A204.1 (cell line): ENCODE data around the gene CSF3.

Experiments used
- FAIRE-seq: peaks from 2 replicates; lab custom pipeline; 2012; peaks lifted over from hg19 to GRCh38; lab: Jason Lieb, UNC

CSF3 gene

DNA sequence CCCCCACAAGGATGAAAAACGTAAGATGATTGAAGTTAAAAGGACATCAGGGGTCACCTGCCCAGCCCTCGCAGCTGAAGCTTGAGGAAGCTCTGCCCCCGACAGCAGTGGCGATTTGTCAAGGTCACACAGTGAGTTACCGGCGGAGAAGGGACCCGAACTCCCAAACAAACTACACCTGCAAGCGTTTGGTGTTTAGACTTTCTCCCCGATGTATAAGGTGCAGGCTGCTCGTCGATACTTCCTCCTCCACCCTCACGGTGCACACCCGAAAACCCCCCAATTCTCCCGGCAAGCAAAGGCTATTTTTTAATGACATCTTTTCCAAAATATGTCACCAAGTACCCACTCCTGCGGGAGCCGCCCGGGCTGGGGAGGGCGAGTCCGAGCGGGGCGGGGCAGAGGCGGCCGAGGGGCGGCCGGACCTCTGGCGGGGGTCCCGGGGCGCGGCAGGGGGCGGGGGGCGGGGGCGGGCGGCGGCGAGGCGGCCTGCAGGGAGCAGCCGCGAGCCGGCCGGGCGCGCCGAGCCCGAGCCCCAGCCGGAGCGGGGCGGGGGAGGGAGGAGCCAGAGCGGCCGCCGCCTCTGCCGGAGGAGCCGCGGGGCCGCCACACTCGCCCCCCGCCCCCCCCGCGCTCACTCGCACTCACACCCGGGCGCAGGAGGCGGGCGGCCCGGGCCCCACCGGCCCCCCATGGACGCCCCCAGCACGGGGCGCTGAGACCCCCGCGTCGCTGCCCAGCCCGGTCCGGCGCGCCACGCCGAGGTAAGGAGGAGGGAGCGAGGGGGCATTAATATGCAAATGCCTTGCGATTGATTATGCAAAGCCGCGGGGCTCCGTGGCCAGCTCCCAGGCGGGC is 47.3 kb downstream of the CSF3 start, which contains the start of gene THRA:
Gene THRA, plus strand, starts transcription at position 637 of the 858 bp plus-strand sequence. CDS start 11,524 bp downstream, outside the sequence.
- no peak for FAIRE-seq

DNA sequence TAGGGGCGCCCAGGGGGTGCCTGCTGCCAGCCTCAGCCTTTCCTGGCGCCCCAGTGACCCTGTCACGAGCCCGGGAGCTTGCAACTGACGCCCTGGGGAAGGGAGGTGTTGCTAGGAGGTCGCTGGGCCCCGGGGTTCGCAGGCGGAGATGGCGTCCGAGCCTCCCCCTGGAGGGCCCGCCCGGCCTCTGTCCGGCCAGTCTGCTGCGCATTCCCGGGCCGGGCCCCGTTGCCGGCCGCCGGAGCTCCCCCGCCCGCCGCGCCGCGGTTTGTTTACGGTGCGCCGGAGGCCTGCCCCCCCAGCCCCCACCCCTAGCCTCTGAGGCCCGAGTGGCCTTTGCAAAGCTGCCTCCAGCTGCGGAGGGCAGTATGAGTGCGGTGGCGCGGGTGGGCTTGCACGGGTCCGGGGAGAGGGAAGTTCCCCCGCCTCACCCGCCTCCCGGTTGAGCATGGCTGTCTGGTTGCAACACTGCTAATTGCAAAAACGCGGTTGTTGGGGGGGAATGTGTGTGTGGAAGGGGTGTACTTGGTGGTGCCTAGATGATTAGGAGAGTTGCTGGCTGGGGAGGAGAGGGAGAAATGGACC is 48.0 kb downstream of the CSF3 start:
- no peak for FAIRE-seq

GRCh38 chr17:40063901-40064531 is 48.8 kb downstream of the CSF3 start:
- no peak for FAIRE-seq

GRCh38 chr17:40064971-40065768 is 49.9 kb downstream of the CSF3 start:
- no peak for FAIRE-seq

- no peak for FAIRE-seq
These were observed 50.7 kb downstream of the CSF3 start for GRCh38 chr17:40065769-40066510.
